Esophagus muscularis mucosa (tissue), 4 donors: Measurements from ENCODE around the gene PPEF2.

Source experiments
- EP300 ChIP-seq: sonication (generic); formaldehyde crosslinking; IDR thresholded peaks from one replicate; pipeline ENCODE4 v1.6.1; 2017; ENCODE audit warnings: antibody characterized with exemption
- POLR2A ChIP-seq: fragments of 450-650 bp; IDR thresholded peaks from one replicate; pipeline ENCODE4 v1.6.1; 2017; ENCODE audit warnings: antibody characterized with exemption, moderate library complexity, mild to moderate bottlenecking, low read depth
- POLR2AphosphoS5 ChIP-seq, 2 donors: sonication (generic); formaldehyde crosslinking; IDR thresholded peaks; one replicate each; pipeline ENCODE4 v1.6.1; 2017; ENCODE audit warnings: antibody characterized with exemption in 2 of 2
- TF ChIP-seq, protein P1 (sequence below), 3 experiments: fragments of 200-600 bp in 2 of 3; fragments of 450-650 bp in 1 of 3; sonication (generic) in 2 of 3; IDR thresholded peaks; one replicate each; pipeline ENCODE4 v1.5.1; 2017 to 2019; ENCODE audit warnings: antibody characterized with exemption in 3 of 3, mild to moderate bottlenecking in 2 of 3, moderate library complexity in 1 of 3

DNA sequence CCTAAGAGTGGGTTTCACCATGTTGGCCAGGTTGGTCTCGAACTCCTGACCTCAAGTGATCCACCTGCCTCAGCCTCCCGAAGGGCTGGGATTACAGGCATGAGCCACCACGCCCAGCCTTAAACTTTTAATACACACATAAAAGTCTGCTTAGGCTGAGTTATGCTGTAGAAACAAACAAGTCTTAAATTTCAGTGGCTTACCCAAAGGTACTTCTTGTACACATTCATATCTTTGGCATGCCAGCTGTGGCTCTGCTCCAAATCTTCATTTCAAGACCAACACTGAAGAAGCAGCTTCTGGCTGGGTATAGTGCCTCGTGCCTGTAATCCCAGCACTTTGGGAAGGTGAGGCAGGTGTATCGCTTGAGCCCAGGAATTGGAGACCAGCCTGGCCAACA lies 80.3 kb downstream of the PPEF2 start:
- no peak for TF ChIP-seq POLR2AphosphoS5 (IDR thresholded peaks at IDR 0.05)
- TF ChIP-seq, protein P1, sequence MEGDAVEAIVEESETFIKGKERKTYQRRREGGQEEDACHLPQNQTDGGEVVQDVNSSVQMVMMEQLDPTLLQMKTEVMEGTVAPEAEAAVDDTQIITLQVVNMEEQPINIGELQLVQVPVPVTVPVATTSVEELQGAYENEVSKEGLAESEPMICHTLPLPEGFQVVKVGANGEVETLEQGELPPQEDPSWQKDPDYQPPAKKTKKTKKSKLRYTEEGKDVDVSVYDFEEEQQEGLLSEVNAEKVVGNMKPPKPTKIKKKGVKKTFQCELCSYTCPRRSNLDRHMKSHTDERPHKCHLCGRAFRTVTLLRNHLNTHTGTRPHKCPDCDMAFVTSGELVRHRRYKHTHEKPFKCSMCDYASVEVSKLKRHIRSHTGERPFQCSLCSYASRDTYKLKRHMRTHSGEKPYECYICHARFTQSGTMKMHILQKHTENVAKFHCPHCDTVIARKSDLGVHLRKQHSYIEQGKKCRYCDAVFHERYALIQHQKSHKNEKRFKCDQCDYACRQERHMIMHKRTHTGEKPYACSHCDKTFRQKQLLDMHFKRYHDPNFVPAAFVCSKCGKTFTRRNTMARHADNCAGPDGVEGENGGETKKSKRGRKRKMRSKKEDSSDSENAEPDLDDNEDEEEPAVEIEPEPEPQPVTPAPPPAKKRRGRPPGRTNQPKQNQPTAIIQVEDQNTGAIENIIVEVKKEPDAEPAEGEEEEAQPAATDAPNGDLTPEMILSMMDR (IDR thresholded peaks at IDR 0.05): no peak
- no peak for TF ChIP-seq EP300
- no peak for TF ChIP-seq POLR2A
